Measurements from ENCODE around the gene PET100.
"Not testable (repeated sequence)": the region's sequence is repeated elsewhere in the genome, so short reads cannot be mapped to it uniquely, and the experiment has no call there.

The PET100 gene

GRCh38 chr19:7635670-7636069, 6.1 kb downstream of the PET100 start:
- no peak for DNase-seq

GRCh38 chr19:7636317-7636690, 6.7 kb downstream of the PET100 start:
- DNase-seq: no peak

- no peak for DNase-seq
Observed at GRCh38 chr19:7636691-7637373, 7.2 kb downstream of the PET100 start, which contains the start of gene STXBP2. STXBP2 (plus strand) TSS chr19:7637110; CDS start chr19:7637150, 40 bp downstream.

GRCh38 chr19:7637374-7638256, 8.0 kb downstream of the PET100 start:
- DNase-seq: no peak

GRCh38 chr19:7638802-7639465, 9.3 kb downstream of the PET100 start:
- no peak for DNase-seq

- no peak for DNase-seq
Observed at GRCh38 chr19:7639863-7640348, 10.3 kb downstream of the PET100 start.

- DNase-seq: no peak
Observed at GRCh38 chr19:7640803-7641202, 11.2 kb downstream of the PET100 start.

GRCh38 chr19:7641290-7642276, 12.0 kb downstream of the PET100 start:
- DNase-seq: no peak

GRCh38 chr19:7642295-7643030, 12.9 kb downstream of the PET100 start:
- DNase-seq: no peak

GRCh38 chr19:7643031-7643415, 13.4 kb downstream of the PET100 start:
- DNase-seq: no peak

- not testable (repeated sequence) for DNase-seq
Observed at GRCh38 chr19:7643629-7644549, 14.3 kb downstream of the PET100 start.

GRCh38 chr19:7644550-7644877, 14.9 kb downstream of the PET100 start:
- no peak for DNase-seq

GRCh38 chr19:7645163-7645562, 15.6 kb downstream of the PET100 start:
- no peak for DNase-seq

- no peak for DNase-seq
Observed at GRCh38 chr19:7645656-7646425, 16.2 kb downstream of the PET100 start.

- DNase-seq: no peak
Observed at GRCh38 chr19:7646426-7646700, 16.8 kb downstream of the PET100 start.

GRCh38 chr19:7647156-7647555, 17.6 kb downstream of the PET100 start:
- DNase-seq: no peak

- DNase-seq: no peak
Observed at GRCh38 chr19:7648265-7649014, 18.8 kb downstream of the PET100 start.

- no peak for DNase-seq
Observed at GRCh38 chr19:7650148-7650547, 20.6 kb downstream of the PET100 start.

- no peak for DNase-seq
Observed at GRCh38 chr19:7652061-7652641, 22.6 kb downstream of the PET100 start.
